OCI-M1 (cell line): ENCODE measurements around the gene MYH14.

Experiments used
- DNase-seq: peaks from one replicate; lab custom pipeline; 2025; lab: John Stamatoyannopoulos, UW

MYH14 gene

GRCh38 chr19:50203281-50204080 lies at the start of gene MYH14:
Gene MYH14, plus strand, starts transcription at chr19:50203622. Its CDS starts 6,744 bp downstream, at chr19:50210366.
- no peak for DNase-seq

GRCh38 chr19:50154529-50154928 lies 48.9 kb upstream of the MYH14 start:
- no peak for DNase-seq

GRCh38 chr19:50155520-50156109 lies 47.8 kb upstream of the MYH14 start:
- no peak for DNase-seq

GRCh38 chr19:50158577-50158976 lies 44.8 kb upstream of the MYH14 start:
- no peak for DNase-seq

- DNase-seq, result no peak
Observed at GRCh38 chr19:50159078-50159477, 44.3 kb upstream of the MYH14 start.

GRCh38 chr19:50162988-50163387 lies 40.4 kb upstream of the MYH14 start, which contains the start of gene IZUMO2:
Gene IZUMO2, minus strand, starts transcription at chr19:50163281. Its CDS starts 87 bp downstream, at chr19:50163194.
- DNase-seq, result no peak

- DNase-seq, result no peak
Observed at GRCh38 chr19:50167314-50167721, 36.1 kb upstream of the MYH14 start.

- DNase-seq, result no peak
Observed at GRCh38 chr19:50171752-50172151, 31.7 kb upstream of the MYH14 start.

- no peak for DNase-seq
Observed at GRCh38 chr19:50172726-50173125, 30.7 kb upstream of the MYH14 start.

- peak; percentile 86 for DNase-seq
Observed at GRCh38 chr19:50173127-50173526, 30.3 kb upstream of the MYH14 start.

GRCh38 chr19:50174100-50174793 lies 29.2 kb upstream of the MYH14 start:
- DNase-seq, result no peak

- DNase-seq, result no peak
Observed at GRCh38 chr19:50175924-50176323, 27.5 kb upstream of the MYH14 start.

- no peak for DNase-seq
Observed at GRCh38 chr19:50176775-50177174, 26.6 kb upstream of the MYH14 start.

GRCh38 chr19:50178320-50178719 lies 25.1 kb upstream of the MYH14 start:
- DNase-seq, result no peak

GRCh38 chr19:50178859-50179537 lies 24.4 kb upstream of the MYH14 start:
- no peak for DNase-seq

- DNase-seq, result no peak
Observed at GRCh38 chr19:50181121-50181520, 22.3 kb upstream of the MYH14 start.

GRCh38 chr19:50184196-50184595 lies 19.2 kb upstream of the MYH14 start:
- no peak for DNase-seq

GRCh38 chr19:50187937-50188336 lies 15.5 kb upstream of the MYH14 start:
- DNase-seq, result no peak

GRCh38 chr19:50189331-50189730 lies 14.1 kb upstream of the MYH14 start:
- DNase-seq, result no peak

GRCh38 chr19:50190439-50190891 lies 13.0 kb upstream of the MYH14 start:
- peak; percentile 83 for DNase-seq

- no peak for DNase-seq
Observed at GRCh38 chr19:50191216-50191615, 12.2 kb upstream of the MYH14 start.
